Activated naive CD4-positive, alpha-beta T cell treated with anti-CD3 and anti-CD28 coated beads, Interleukin-2, amount 10 ng/mL, durations not matched to agents 7 days and 5 days (primary cell): ENCODE data around the gene NRCAM.
"Not testable (repeated sequence)": the region's sequence is repeated elsewhere in the genome, so short reads cannot be mapped to it uniquely, and the experiment has no call there.

Experiments
- CTCF ChIA-PET: fragments of 350-600 bp; sonication (Branson Sonifier 250); formaldehyde crosslinking; loops from one replicate; lab custom pipeline; 2021; ENCODE audit warnings: antibody characterized with exemption; lab: Charles Lee
- DNase-seq: peaks from one replicate; pipeline ENCODE4 v3.0.0-alpha.2; 2020
- H3K27ac Mint-ChIP-seq: one replicate; pipeline ENCODE4 v1.8.0; 2021; ENCODE audit warnings: mild to moderate bottlenecking, moderate library complexity, mixed read lengths
- H3K27me3 Mint-ChIP-seq: one replicate; pipeline ENCODE4 v1.8.0; 2021; ENCODE audit warnings: mild to moderate bottlenecking, mixed read lengths
- H3K36me3 Mint-ChIP-seq: one replicate; pipeline ENCODE4 v1.8.0; 2021; ENCODE audit warnings: mixed read lengths
- H3K4me1 Mint-ChIP-seq: one replicate; pipeline ENCODE4 v1.8.0; 2021; ENCODE audit warnings: mixed read lengths
- H3K4me3 Mint-ChIP-seq: one replicate; pipeline ENCODE4 v1.8.0; 2021; ENCODE audit warnings: mild to moderate bottlenecking, moderate library complexity, mixed read lengths
- H3K9me3 Mint-ChIP-seq: one replicate; pipeline ENCODE4 v1.8.0; 2021; ENCODE audit warnings: mixed read lengths

The NRCAM gene

GRCh38 chr7:108345710-108346336 lies 110.4 kb downstream of the NRCAM start:
- H3K36me3 Mint-ChIP-seq: no peaks in the 10 kb centered on the region
- DNase-seq: no peak
- H3K4me3 Mint-ChIP-seq: no peak overlapping the region

GRCh38 chr7:108340856-108341411 lies 115.3 kb downstream of the NRCAM start:
- CTCF ChIA-PET: no interaction called here

More at GRCh38 chr7:108345710-108346336, 110.4 kb downstream of the NRCAM start:
- CTCF ChIA-PET: no interaction called here
- no peaks in the 10 kb centered on the region for H3K4me1 Mint-ChIP-seq
- H3K27me3 Mint-ChIP-seq: no peaks in the 10 kb centered on the region
- H3K27ac Mint-ChIP-seq: no peak overlapping the region
- H3K9me3 Mint-ChIP-seq: no peaks in the 10 kb centered on the region

GRCh38 chr7:108340406-108340805 lies 115.8 kb downstream of the NRCAM start:
- H3K27ac Mint-ChIP-seq, H3K27me3 Mint-ChIP-seq, H3K4me3 Mint-ChIP-seq, H3K4me1 Mint-ChIP-seq, CTCF ChIA-PET, H3K36me3 Mint-ChIP-seq, H3K9me3 Mint-ChIP-seq, DNase-seq: not testable (repeated sequence)

More at GRCh38 chr7:108340856-108341411, 115.3 kb downstream of the NRCAM start:
- Mint-ChIP-seq H3K9me3 (no peaks in the 10 kb centered on the region), H3K4me1 (no peaks in the 10 kb centered on the region), H3K4me3 (no peak overlapping the region), H3K36me3 (no peaks in the 10 kb centered on the region), H3K27me3 (no peaks in the 10 kb centered on the region), H3K27ac (no peak overlapping the region)
- DNase-seq: no peak

GRCh38 chr7:108335269-108335918 lies 120.8 kb downstream of the NRCAM start:
- DNase-seq: no peak
- no peaks in the 10 kb centered on the region for H3K4me1 Mint-ChIP-seq
- H3K4me3 Mint-ChIP-seq: no peak overlapping the region
- H3K9me3 Mint-ChIP-seq: no peaks in the 10 kb centered on the region
- no peaks in the 10 kb centered on the region for H3K27me3 Mint-ChIP-seq
- CTCF ChIA-PET: no interaction called here
- H3K27ac Mint-ChIP-seq: no peak overlapping the region
- H3K36me3 Mint-ChIP-seq: no peaks in the 10 kb centered on the region

DNA sequence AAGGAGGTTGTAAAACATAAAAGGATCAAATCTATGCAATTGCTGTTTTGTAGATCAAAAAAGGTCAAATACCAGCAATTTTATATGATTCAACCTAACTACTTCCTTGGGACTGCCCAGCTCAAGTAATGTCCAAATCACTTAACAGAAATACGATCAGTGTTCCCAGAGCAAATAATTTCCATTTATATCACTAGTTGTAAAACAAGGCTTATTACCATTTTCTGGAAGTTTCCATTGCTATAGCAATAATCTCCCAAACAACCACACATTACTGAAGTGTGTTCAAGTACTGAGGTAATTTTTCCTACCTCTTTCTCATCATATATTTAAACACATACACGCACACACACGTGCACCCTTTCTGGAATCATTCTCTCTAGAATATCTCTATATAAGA lies 123.3 kb downstream of the NRCAM start:
- no peaks in the 10 kb centered on the region for H3K27me3 Mint-ChIP-seq
- no peaks in the 10 kb centered on the region for H3K4me1 Mint-ChIP-seq
- H3K27ac Mint-ChIP-seq: no peak overlapping the region
- H3K9me3 Mint-ChIP-seq: no peaks in the 10 kb centered on the region
- H3K4me3 Mint-ChIP-seq: no peak overlapping the region
- CTCF ChIA-PET: no interaction called here
- no peak for DNase-seq
- no peaks in the 10 kb centered on the region for H3K36me3 Mint-ChIP-seq

- no peaks in the 10 kb centered on the region for H3K4me1 Mint-ChIP-seq
- no peak for DNase-seq
- H3K27me3 Mint-ChIP-seq: no peaks in the 10 kb centered on the region
- no peak overlapping the region for H3K27ac Mint-ChIP-seq
- H3K4me3 Mint-ChIP-seq: no peak overlapping the region
- H3K36me3 Mint-ChIP-seq: no peaks in the 10 kb centered on the region
- no peaks in the 10 kb centered on the region for H3K9me3 Mint-ChIP-seq
- CTCF ChIA-PET: no interaction called here
Observed at GRCh38 chr7:108331971-108332370, 124.3 kb downstream of the NRCAM start.

DNA sequence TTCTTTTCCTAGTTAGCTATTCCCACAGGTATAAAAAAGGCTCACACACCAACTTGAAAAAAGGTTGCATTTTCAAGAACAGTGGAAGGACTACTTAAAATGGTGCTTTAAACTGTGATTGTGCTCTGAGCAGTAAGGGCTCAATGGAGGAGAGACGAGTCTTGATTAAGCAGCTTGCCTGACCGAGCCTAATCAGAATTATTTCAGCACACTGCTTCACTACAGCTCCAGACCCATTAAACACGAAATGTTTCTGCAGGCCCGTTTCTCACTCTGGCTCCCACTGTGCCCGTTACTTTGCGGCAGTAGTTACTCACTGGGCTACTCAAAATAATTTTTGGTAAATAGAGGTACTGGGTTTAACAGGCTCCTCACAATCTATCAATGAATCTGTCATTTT lies 126.0 kb downstream of the NRCAM start:
- Mint-ChIP-seq H3K27ac (no peak overlapping the region), H3K36me3 (no peaks in the 10 kb centered on the region), H3K4me3 (no peak overlapping the region), H3K9me3 (no peaks in the 10 kb centered on the region), H3K4me1 (no peaks in the 10 kb centered on the region), H3K27me3 (no peaks in the 10 kb centered on the region)
- CTCF ChIA-PET: no interaction called here
- DNase-seq: no peak

DNA sequence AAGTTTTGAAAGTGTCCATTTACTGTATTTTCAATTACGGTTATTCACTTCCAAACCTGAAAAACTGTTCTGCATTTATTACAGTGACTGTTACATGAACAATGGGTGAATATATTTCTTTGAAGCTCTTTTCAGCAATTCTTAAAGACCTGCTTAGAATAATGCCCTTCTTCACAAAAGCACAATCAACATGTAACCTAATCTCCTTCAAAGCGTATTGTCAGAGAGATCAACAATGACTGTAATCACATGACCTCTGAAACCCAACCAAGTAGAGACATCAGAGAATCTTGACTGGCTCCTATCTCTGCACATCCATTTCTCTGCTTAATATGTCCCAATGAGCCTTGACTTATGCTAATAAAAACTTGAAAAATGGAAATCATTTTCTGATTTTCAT lies 126.7 kb downstream of the NRCAM start:
- H3K27ac Mint-ChIP-seq: no peak overlapping the region
- CTCF ChIA-PET: no interaction called here
- H3K36me3 Mint-ChIP-seq: no peaks in the 10 kb centered on the region
- no peak for DNase-seq
- no peaks in the 10 kb centered on the region for H3K4me1 Mint-ChIP-seq
- no peaks in the 10 kb centered on the region for H3K27me3 Mint-ChIP-seq
- H3K4me3 Mint-ChIP-seq: no peak overlapping the region
- H3K9me3 Mint-ChIP-seq: no peaks in the 10 kb centered on the region

DNA sequence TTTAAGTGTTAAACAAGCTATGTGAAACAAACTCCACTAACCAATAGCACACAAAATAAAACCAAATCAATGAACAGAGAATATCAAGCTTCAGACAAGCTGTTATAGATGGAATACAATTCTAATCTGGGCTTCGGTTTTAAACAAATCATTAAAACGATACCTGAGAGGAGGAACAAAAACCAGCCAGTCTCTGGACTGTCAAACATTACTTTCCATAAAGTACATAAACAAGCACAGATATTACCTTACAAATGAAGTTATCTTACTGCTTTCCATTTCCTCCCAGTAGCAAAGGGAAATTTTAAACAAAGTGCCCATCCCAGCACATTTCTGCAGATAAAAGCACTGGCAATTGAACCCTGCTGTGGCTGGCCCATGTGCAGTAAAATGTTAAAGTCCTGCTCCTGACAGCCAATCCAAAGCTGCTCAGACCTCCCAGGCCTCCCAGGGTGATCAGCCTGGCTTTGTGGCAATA lies 128.0 kb downstream of the NRCAM start:
- H3K4me3 Mint-ChIP-seq: no peak overlapping the region
- H3K27ac Mint-ChIP-seq: no peak overlapping the region
- H3K4me1 Mint-ChIP-seq: no peaks in the 10 kb centered on the region
- H3K36me3 Mint-ChIP-seq: no peaks in the 10 kb centered on the region
- no peak for DNase-seq
- H3K27me3 Mint-ChIP-seq: peaks cover 4% of the 10 kb centered on the region
- no peaks in the 10 kb centered on the region for H3K9me3 Mint-ChIP-seq
- CTCF ChIA-PET: no interaction called here

GRCh38 chr7:108327353-108327752 lies 128.9 kb downstream of the NRCAM start:
- Mint-ChIP-seq H3K36me3 (no peaks in the 10 kb centered on the region), H3K27ac (no peak overlapping the region), H3K27me3 (peaks cover 4% of the 10 kb centered on the region), H3K4me3 (no peak overlapping the region), H3K9me3 (no peaks in the 10 kb centered on the region), H3K4me1 (no peaks in the 10 kb centered on the region)
- no peak for DNase-seq
- CTCF ChIA-PET: no interaction called here

GRCh38 chr7:108326938-108327337 lies 129.3 kb downstream of the NRCAM start:
- CTCF ChIA-PET: no interaction called here
- Mint-ChIP-seq H3K4me3 (no peak overlapping the region), H3K9me3 (no peaks in the 10 kb centered on the region), H3K27me3 (peaks cover 4% of the 10 kb centered on the region), H3K4me1 (no peaks in the 10 kb centered on the region), H3K36me3 (no peaks in the 10 kb centered on the region), H3K27ac (no peak overlapping the region)
- no peak for DNase-seq

- CTCF ChIA-PET: no interaction called here
- DNase-seq: no peak
- H3K4me1 Mint-ChIP-seq: no peaks in the 10 kb centered on the region
- H3K27ac Mint-ChIP-seq: no peak overlapping the region
- H3K4me3 Mint-ChIP-seq: no peak overlapping the region
- peaks cover 4% of the 10 kb centered on the region for H3K27me3 Mint-ChIP-seq
- no peaks in the 10 kb centered on the region for H3K9me3 Mint-ChIP-seq
- no peaks in the 10 kb centered on the region for H3K36me3 Mint-ChIP-seq
Observed at GRCh38 chr7:108324053-108325038, 131.9 kb downstream of the NRCAM start.

GRCh38 chr7:108322925-108323832 lies 133.1 kb downstream of the NRCAM start:
- Mint-ChIP-seq H3K27me3 (peaks cover 4% of the 10 kb centered on the region), H3K36me3 (no peaks in the 10 kb centered on the region), H3K4me1 (no peaks in the 10 kb centered on the region), H3K9me3 (no peaks in the 10 kb centered on the region), H3K4me3 (no peak overlapping the region), H3K27ac (no peak overlapping the region)
- no peak for DNase-seq
- CTCF ChIA-PET: no interaction called here
